HPDE6-E6E7 (cell line): Measurements from ENCODE around the gene CHPF.
A peak's percentile ranks its signal among the peaks of the same experiment; 100 is the strongest.

ENCODE experiments used
- DNase-seq: peaks from one replicate; pipeline ENCODE4 v3.0.0; 2011; ENCODE audit warnings: missing footprints; ENCODE audit errors: extremely low spot score

The CHPF gene

DNA sequence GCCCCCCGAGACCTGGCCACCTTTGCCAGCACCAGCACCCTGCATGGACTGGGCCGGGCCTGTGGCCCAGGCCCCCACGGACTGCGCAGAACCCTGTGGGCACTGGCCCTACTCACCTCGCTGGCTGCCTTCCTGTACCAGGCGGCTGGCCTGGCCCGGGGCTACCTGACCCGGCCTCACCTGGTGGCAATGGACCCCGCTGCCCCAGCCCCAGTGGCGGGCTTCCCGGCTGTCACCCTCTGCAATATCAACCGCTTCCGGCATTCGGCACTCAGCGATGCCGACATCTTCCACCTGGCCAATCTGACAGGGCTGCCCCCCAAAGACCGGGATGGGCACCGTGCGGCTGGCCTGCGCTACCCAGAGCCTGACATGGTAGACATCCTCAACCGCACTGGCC, 28.8 kb downstream of the CHPF start:
- no peak for DNase-seq

DNA sequence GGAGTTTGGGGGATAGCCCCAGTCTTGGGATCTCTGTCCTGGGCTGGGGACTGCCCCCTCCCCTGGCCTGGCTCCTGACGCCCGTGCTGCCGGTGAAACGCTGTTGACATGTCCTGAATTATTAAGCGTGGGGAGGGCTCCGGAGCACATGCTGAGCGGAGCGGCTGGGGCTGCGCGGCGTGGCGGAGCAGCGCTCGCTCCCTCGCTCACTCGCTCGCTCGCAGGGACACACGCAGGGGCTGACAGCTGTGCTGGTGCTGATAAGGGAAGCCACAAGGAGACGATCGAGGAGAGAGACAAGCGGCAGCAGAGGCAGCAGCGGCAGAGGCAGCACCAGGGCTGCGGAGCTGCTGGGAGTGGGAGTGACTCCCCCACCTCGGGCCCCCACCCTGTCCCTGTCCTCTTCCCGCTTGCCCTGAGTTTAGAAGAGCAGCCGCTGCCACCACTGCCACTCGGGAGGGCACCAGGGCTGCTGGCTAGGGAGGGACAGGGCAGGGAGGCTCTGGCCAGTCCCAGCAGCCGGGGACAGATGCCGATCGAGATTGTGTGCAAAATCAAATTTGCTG, 29.3 kb downstream of the CHPF start, which contains the start of gene ASIC4:
TSS of gene ASIC4 (plus strand) at position 287 of the 566 bp plus-strand sequence. CDS start at position 530, 243 bp downstream.
- no peak for DNase-seq

DNA sequence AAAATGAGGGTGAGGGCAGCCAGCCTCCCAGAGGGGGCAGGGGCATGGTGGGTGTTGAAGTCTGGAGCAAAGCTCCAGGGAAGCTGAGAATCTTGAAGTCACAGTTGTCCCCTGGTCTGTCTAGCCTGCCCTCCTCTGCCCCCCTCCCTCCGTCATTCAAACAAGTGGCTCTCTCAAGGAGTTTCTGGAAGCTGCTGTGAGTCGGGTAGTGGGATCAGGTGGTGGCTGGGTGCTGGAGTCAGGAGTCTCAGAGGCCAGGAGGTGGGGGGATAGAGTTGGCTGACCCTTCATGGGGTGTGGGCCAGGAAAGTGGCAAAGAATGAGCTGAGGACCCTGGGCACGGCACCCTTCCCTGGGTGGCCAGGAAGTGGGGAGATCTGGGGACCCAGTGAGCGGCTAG, 29.8 kb downstream of the CHPF start:
- no peak for DNase-seq

DNA sequence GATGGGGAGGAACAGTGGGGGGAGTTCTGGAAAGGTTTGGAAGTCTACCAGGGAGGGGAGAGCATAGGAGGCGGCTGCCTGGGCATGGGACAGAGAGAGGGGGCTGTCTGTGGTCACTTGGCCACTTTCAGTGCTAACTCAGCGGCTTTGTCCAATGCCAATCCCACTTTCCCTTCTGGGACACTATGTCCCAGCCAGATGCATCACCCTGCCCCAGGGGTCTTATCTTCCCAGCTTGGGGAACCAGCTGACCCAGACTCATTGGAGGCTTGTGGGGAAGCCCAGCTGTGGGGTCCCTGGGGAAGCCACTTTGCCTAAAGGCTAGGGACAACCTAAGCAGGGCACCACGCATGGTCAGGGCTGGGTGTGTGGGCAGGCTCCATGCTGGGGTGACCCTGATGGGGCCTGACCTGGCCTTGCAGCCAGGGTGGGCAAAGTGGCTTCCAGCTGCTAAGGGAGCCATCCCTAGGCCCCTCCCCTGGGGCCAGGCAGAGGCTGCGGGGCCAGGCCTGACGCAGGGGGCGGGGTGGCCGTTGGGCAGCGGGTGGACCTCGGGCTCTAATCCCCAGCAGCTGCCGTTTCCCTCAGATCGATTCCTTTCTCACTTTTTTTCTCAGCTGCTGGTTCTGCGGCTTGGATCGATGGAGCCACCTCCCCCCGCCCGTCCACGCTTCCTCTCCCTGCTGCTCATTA, 30.9 kb downstream of the CHPF start:
- DNase-seq = no peak

DNA sequence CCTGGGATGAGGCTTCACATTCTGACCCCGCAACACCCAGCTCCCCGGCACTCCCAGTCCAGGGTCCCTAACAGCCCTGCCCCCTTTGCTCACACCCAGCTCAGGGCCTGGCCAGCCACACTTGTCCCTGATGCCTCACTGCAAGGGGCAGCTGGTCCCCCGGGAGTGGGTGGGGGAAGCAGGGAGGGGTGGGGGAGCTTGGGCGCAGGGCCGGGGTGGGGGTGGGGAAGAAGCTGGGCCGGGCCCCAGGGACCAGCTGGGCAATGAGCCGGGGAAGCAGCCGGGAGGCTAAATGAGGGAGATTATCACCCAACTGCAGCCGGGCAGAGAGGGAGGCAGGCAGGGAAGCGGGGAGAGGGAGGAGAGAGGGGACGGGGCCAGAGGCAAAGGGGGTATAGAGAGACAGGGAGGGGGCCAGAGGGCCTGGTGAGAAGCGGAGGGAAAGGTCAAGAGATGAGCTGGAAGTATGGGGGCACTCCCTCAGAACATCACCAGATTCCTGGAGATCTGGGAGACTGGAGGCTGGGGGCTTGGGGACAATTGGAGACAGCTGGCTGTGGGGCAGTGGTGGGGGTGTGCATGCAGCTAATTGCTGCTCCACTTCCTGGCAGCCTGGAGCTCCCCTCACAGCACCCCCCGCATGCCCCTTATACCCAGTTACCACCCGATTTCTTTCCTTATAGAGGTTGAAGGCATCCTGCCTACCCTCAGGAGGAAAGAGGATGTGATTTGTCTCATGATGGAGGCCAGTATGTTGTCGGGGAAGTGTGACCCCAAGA, 31.9 kb downstream of the CHPF start:
- no peak for DNase-seq

DNA sequence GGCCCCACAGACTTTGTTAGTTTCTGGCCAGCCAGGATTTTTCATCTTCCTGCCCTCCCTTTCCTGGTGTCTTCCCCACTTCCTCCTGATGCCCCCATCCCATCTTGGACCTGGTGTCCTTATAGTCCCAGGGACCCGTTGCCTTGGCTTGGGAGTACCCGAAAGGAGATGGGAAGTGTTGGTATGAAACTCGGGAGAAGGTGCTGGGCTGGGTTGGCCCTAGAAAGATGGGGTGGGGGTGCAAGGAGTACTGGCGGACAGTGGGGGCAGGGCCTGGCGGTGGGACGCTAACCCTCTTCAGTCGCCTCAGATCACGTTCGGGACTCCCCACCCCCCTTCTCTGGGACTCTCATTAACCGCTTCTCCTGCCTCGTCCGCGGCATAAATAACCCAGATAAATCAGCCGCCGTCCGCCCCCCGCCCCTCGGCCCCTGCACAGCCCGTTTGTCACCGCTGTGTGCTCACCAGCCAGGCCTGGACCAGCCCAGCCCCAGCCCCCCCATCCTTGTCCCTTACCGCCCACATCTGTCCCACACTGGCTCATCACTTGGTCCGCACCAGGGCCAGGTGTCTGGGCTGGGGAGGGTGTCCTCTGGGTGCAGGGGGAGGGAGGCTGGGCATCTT, 33.0 kb downstream of the CHPF start:
- no peak for DNase-seq

DNA sequence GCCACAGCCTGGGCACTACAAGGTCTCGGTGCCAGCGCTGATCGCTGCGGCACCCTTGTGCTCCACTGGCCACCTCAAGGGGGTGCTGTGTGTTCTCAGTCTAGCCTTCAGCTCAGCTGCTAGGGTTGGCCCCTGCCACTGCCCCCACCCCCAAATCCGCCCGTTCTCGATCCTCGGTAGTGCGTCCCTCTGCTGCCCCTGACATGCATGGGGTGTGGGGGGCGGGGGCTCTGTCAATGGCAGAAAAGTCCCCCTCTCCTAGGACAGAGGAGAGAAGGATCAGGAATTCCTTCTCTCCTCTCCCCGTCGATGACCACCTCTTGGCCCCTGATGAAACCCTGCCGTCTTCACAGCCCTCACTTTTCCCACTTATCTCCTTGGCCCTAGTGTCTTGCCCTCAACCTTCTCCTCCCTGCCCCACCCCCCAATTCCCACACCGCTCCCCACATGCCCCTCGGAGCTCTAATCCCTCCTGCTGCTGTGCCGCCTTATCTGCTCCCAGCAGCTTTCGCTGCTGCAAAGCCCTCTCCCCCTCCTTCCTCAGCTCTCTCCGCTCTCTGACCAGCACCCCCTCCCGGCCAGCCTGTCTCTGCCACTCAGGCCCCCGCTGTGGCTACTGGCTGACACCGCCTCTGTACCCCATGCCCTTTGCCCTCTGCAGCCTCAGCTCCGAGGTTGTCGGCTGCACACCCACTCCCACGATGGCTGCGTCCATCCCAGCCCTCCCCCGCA, 33.7 kb downstream of the CHPF start:
- DNase-seq = peak; percentile 53

DNA sequence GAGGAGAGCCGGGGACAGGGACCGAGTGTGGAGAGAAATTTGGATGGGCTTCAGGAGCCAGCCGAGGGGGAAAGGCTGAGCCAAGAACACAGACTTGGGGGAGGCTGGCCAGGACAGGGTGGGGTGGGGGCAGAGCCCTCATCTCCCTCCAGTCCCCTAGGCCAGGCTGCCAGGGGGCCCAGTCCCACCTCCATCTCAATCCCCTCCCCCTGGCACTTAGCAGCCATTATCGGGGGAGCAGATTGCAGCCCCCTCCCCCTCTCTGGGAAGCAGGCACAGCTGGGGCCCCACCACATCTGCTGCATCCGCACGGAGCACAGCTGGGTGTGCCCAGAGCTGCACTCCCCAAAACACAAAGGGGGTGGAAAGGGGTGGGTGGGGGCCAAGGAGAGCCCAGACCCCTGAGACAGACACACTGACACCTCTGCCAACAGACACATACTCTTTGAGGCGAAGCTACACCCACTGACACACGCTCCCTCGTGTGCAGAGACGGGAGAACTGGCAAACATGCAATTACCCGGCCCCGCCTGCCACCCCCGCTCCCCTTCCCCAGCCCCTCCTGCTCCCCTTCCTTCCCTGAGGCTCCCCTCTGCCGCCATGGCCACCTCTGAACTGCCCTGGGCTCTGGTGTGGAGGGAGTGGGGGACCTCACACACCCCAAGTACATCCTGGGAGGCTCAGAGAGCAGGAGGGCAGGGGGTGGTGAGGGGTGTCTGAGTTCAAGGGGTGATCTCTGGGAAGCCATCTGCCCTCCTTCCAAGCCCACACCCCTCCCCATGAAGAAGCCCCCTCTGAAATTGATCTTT, 34.4 kb downstream of the CHPF start:
- DNase-seq = no peak

DNA sequence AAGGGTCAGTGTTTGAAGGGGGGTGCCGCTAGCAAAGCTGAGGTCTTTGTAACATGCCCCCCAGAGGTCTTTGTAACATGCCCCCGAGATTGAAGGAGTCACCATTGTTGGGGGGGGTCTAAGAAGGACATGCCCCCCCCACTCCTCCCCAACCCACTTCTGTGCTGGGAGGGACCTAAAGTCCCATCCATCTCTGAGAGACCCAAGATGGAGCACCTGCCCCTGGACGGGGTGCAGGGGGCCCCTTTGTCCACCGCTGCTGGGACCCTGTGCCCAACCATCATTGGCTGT, 35.2 kb downstream of the CHPF start:
- DNase-seq = no peak

DNA sequence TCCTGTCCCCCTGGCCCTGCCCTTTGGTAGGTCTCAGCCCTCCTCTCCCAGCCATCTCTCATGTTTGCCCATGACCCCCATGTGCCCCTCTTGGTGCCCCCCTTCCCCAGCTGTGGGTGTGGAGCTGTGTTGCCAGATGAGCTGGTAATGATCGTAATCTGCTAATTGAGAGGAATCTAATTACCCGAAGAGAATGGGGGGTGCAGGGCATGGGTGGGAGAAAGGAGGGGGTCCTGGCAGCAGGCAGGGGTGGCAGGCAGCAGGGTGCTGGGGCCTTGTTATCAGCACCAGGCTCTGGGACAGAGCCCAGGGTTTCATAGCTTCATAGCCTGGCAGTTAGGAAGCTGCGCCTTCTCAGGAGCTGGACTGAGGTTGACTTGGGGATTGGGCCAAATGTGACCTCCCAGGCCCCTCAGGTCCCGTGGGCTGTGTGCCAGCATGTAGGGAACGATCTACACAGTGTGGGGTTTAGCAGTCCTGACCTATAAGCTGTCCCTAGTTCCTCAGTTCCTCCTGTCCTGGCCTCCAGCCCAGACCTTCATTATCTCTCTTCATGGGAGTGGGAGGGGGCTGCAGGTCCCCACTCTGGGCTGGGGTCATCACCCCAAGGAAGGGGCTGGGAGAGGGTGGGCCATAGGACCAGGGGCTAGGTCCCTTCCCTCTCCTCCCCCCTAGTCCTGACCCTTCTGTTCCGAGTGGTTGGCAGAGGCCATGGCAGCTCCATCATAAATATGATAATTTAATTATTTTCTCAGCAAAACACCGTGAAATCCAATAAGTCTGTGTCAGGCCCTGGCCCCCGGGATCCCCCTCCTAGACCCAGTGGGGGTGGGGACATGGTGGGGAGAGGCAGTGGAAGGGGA, 35.8 kb downstream of the CHPF start:
- no peak for DNase-seq

DNA sequence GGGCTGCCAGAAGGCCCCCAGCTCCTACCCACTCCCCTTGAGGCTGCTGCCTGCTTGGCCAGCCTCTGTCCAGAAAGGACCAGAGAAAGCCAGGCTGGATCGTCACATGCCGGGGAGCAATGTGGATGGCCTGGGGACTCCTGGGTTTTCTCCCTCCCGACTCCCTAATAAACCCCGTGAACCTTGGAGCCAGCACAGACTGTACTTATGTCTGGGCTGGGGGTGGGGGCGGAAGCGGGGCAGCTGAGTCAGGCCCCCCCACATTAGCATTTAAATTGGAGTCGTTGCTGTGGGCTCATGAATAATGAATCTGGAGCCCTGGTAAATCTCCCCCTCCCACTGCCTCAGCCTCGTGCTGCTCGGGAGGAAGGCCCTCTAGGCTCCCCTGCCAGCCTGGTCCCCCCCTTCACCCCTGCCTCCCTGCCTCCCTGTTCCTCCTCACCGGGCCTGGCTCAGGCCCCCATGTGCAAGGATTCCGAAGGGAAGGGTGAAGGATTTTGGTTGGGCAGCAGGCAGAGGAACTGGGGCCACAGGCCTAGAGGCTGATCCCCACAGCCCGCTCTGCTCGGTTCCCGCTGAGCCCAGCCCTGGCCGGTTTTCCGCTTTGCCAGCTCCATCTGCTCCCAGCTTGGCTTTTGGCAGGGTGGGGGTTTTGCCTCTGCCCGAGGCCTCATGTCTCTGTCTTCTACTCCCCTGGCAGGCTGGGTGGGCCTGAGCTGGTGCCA, 36.6 kb downstream of the CHPF start:
- no peak for DNase-seq

DNA sequence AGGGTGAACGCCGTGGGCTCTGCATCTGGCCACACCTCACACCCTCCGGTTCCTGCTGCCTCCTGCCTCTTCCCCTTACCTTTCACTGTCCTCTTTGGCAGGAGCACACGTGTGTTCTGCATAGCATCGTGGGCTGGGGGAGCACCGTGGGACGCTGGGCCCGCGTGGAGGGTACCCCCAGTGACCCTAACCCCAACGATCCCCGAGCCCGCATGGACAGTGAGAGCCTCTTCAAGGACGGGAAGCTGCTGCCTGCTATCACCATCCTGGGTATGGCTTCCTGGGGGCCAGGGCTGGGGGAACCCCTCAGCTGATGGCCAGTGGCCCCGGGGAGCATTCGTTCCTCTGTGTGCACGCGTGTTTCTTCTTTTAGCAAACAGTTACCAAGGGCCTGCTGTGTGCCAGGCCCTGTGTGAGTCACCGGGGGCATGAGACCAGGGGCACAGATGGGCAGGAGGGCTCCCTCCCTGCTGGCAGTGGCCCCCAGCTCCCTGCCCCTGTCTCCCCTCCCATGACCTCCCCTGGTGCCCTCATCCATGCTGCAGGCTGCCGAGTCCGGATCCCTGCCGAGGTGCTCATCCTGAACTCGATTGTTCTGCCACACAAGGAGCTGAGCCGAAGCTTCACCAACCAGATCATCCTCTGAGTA, 37.3 kb downstream of the CHPF start:
- no peak for DNase-seq

DNA sequence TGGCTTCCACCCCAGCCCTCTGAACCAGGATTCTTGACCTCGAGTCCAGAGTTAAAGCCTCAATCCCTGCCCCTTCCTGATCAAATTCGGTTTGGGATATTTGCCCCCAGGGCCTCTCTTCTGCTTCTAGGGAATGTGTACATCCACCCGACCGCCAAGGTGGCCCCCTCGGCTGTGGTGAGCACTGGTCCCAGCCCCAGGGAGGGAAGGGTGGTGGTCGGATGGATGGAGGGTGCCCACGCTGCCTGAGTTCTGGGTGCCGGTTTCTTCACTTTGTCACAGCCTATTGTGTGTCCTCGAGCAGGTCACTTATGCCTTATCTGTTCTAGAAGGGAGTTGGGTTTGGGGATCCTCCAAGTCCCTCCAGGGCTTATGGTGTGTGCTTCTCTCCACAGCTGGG, 38.0 kb downstream of the CHPF start:
- DNase-seq = no peak

DNA sequence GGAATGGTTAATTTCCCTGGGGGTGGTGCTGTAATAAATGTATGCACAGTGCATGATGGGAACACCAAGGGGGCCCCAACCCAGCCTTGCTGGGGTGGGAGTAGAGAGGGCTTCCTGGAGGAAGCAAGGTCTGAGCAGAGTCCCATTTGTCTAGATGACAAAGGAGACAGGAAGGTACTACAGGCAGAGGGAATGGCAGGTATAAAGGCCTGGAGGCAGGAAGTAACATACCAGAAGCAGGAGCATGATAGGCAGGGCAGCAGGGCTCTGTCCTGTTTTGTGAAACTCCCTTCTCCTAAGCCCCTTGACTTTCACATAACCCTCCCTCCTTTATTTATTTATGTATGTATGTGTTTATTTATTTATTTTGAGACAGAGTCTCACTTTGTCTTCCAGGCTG, 41.0 kb downstream of the CHPF start:
- DNase-seq = no peak

DNA sequence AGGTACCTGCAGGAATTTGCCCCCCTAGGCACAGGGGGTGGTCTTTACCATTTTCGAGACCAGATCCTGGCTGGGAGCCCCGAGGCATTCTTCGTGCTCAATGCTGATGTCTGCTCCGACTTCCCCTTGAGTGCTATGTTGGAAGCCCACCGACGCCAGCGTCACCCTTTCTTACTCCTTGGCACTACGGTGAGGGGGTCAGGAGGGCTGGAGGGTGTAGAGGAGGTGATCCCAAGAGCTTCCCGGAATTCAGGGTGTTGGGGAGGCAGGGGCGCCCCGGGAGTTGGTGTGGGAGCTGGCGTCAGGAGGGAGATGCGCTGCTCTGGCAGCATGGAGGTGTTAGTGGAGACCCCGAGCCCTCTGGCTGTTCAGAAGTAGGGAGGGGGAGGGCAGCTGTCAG, 41.8 kb downstream of the CHPF start:
- DNase-seq = no peak

DNA sequence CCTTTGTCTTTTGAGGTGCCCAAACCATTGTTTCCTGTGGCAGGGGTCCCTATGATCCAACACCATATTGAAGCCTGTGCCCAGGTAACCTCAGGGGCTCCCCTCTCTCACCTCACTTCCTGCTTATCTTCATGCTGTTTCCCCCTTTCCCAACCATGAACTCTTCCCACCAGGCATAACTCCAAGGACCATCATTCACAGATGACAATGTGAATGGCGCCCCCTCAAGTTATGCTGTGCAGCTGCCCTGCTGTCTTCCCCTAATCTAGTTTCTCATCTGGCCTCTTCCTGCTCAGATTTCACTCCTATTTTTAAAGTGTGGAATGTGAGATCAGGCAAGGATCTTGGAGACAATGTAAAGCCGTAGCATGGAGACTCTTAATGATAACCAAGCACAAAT, 43.5 kb downstream of the CHPF start:
- DNase-seq = no peak

DNA sequence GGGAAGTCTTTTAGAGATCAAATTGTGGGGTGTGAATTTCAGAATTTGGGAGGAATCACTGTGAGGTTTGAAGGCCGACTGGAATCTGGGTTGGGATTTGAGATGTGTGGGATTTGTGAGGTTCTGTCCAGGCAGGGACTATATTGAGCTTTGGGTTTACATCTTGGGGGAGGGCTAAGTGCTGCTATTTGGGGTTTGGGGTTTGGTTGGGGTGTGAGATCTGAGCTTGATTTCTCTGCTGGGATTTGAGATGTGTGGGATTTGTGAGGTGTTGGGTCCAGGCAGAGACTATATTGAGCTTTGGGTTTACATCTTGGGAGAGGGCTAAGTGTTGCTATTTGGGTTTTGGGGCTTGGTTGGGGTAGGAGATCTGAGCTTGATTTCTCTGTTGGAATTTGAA, 44.1 kb downstream of the CHPF start:
- DNase-seq = no peak

DNA sequence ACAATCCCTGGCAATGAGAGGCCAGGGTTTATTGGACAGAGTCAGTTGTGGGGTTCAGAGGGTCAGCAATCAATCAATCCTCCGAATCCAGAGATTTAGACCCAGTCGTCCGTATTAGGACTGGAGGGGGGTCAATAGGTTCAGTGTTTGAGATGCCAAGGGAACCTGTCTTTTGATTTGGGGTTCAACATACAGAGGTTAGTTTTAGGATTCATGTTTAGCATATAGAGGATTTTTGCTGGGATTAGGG, 44.6 kb downstream of the CHPF start:
- no peak for DNase-seq

DNA sequence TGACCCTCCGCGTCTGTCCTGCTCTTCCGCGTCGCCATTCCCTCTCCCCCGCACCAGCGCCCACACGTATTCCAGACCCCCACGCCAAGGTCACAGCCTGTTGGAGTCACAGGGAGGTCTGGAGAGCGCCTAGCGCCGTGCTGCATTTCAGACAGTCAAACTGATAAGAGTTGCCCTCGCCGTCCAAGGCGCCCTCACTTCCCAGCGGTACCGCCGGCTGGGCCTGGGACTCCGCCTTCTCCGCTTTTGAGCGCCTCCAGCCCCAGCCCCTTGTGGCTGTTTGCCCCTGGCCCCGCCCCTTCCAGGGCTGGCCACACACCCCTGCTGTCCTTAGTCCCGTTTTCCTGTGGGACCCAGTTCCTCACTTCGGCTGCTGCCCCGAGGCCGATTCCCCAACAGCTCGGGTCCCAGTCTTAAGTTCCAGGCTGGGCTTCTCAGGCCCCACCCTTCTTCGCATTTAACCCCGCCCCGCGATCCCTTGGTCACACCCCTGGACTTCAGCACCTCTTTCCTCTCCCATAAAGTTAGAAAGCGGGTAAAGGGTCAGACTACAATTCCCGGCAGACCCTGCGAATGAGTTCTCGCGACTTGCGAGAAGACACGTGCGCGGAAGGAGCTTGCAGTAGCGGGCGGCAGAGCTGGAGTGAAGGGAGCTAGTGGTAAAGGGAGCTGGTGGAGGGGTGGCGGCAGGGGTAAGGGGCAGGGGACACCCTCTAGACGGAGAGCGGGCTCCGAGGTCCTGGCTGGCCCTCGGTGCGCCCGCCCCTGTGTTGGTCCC, 45.1 kb downstream of the CHPF start, which contains the start of gene GMPPA:
TSS of gene GMPPA (plus strand) at position 612 of the 778 bp plus-strand sequence. CDS start 1,085 bp downstream, outside the sequence.
- peak; percentile 99 for DNase-seq
